Measurements from ENCODE around the gene FAM90A26. TPM values are rescaled to one million over a fixed set of nuclear protein-coding genes. Genes with fewer than 3 reads are reported as not detected.
A peak's percentile ranks its signal among the peaks of the same experiment; 100 is the strongest.
"Not testable (repeated sequence)": the region's sequence is repeated elsewhere in the genome, so short reads cannot be mapped to it uniquely, and the experiment has no call there.

Gene FAM90A26
- total and polyA plus RNA-seq, 4 donors, result not detected

GRCh38 chr4:9153008-9153570 is 17.1 kb upstream of the FAM90A26 start:
- 0 to 1% methylated on average over 33 to 53 of the region's 53 CpGs for WGBS, 2 donors
- H3K9me3 ChIP-seq (ENCODE audit: control insufficient read depth, low read length); H3K4me1 ChIP-seq (ENCODE audit: control insufficient read depth in 1 of 2, insufficient read depth in 2 of 2, low read length in 2 of 2); intact Hi-C loops (cut with DNase I); H3K27ac ChIP-seq (ENCODE audit: low read depth in 1 of 2, low read length in 2 of 2); H3K36me3 ChIP-seq (ENCODE audit: control insufficient read depth in 1 of 2, insufficient read depth in 2 of 2, low read length in 1 of 2); H3K27me3 ChIP-seq (ENCODE audit: control insufficient read depth in 1 of 2, insufficient read depth in 2 of 2, low read length in 1 of 2): not testable (repeated sequence)
- peak; percentile 100 for ATAC-seq (ENCODE audit: low FRiP score)
- H3K4me3 ChIP-seq (ENCODE audit: low read length in 2 of 2), result peak overlapping the region; percentile 30 to 53
- peak; percentile 98 to 99 for DNase-seq

- H3K36me3 ChIP-seq (ENCODE audit: control insufficient read depth in 1 of 2, insufficient read depth in 2 of 2, low read length in 1 of 2); ATAC-seq (ENCODE audit: low FRiP score); DNase-seq; H3K9me3 ChIP-seq (ENCODE audit: control insufficient read depth, low read length); H3K4me1 ChIP-seq (ENCODE audit: control insufficient read depth in 1 of 2, insufficient read depth in 2 of 2, low read length in 2 of 2); H3K27me3 ChIP-seq (ENCODE audit: control insufficient read depth in 1 of 2, insufficient read depth in 2 of 2, low read length in 1 of 2); H3K27ac ChIP-seq (ENCODE audit: low read depth in 1 of 2, low read length in 2 of 2); intact Hi-C loops (cut with DNase I): not testable (repeated sequence)
- 5% methylated on average over 23 to 27 of the region's 27 CpGs for WGBS, 2 donors
- peak overlapping the region in 1 of 2 donors; percentile 53 for H3K4me3 ChIP-seq (ENCODE audit: low read length in 2 of 2)
Observed at GRCh38 chr4:9153571-9154157, 16.5 kb upstream of the FAM90A26 start.

- H3K4me3 ChIP-seq (ENCODE audit: low read length in 2 of 2); intact Hi-C loops (cut with DNase I); H3K27me3 ChIP-seq (ENCODE audit: control insufficient read depth in 1 of 2, insufficient read depth in 2 of 2, low read length in 1 of 2); DNase-seq; H3K9me3 ChIP-seq (ENCODE audit: control insufficient read depth, low read length); H3K36me3 ChIP-seq (ENCODE audit: control insufficient read depth in 1 of 2, insufficient read depth in 2 of 2, low read length in 1 of 2); H3K27ac ChIP-seq (ENCODE audit: low read depth in 1 of 2, low read length in 2 of 2); ATAC-seq (ENCODE audit: low FRiP score); H3K4me1 ChIP-seq (ENCODE audit: control insufficient read depth in 1 of 2, insufficient read depth in 2 of 2, low read length in 2 of 2): not testable (repeated sequence)
- WGBS, 2 donors, result 72 to 75% methylated on average over 9 to 12 of the region's 12 CpGs
Observed at GRCh38 chr4:9155101-9155886, 14.9 kb upstream of the FAM90A26 start.

GRCh38 chr4:9158392-9158791 is 11.8 kb upstream of the FAM90A26 start:
- 46% methylated on average over 6 of the region's 6 CpGs; no CpG with 5 or more reads in 1 of the 2 donors for WGBS, 2 donors
- intact Hi-C loops (cut with DNase I); H3K4me1 ChIP-seq (ENCODE audit: control insufficient read depth in 1 of 2, insufficient read depth in 2 of 2, low read length in 2 of 2); H3K9me3 ChIP-seq (ENCODE audit: control insufficient read depth, low read length); H3K4me3 ChIP-seq (ENCODE audit: low read length in 2 of 2); DNase-seq; H3K27me3 ChIP-seq (ENCODE audit: control insufficient read depth in 1 of 2, insufficient read depth in 2 of 2, low read length in 1 of 2); H3K27ac ChIP-seq (ENCODE audit: low read depth in 1 of 2, low read length in 2 of 2); ATAC-seq (ENCODE audit: low FRiP score); H3K36me3 ChIP-seq (ENCODE audit: control insufficient read depth in 1 of 2, insufficient read depth in 2 of 2, low read length in 1 of 2): not testable (repeated sequence)

- H3K4me1 ChIP-seq (ENCODE audit: control insufficient read depth in 1 of 2, insufficient read depth in 2 of 2, low read length in 2 of 2); H3K9me3 ChIP-seq (ENCODE audit: control insufficient read depth, low read length); intact Hi-C loops (cut with DNase I); H3K27me3 ChIP-seq (ENCODE audit: control insufficient read depth in 1 of 2, insufficient read depth in 2 of 2, low read length in 1 of 2); H3K4me3 ChIP-seq (ENCODE audit: low read length in 2 of 2); H3K36me3 ChIP-seq (ENCODE audit: control insufficient read depth in 1 of 2, insufficient read depth in 2 of 2, low read length in 1 of 2); ATAC-seq (ENCODE audit: low FRiP score); DNase-seq; H3K27ac ChIP-seq (ENCODE audit: low read depth in 1 of 2, low read length in 2 of 2): not testable (repeated sequence)
- 93% methylated on average over 6 of the region's 6 CpGs; no CpG with 5 or more reads in 1 of the 2 donors for WGBS, 2 donors
Observed at GRCh38 chr4:9160046-9160445, 10.2 kb upstream of the FAM90A26 start.

- ATAC-seq (ENCODE audit: low FRiP score); intact Hi-C loops (cut with DNase I): not testable (repeated sequence)
- 25% methylated on average over 8 of the region's 8 CpGs; no CpG with 5 or more reads in 1 of the 2 donors for WGBS, 2 donors
Observed at GRCh38 chr4:9165990-9166389, 4.2 kb upstream of the FAM90A26 start.

GRCh38 chr4:9210357-9210756 is 40.1 kb downstream of the FAM90A26 start, which contains the start of gene USP17L10:
USP17L10 (plus strand) TSS chr4:9210657; CDS start chr4:9210657, 0 bp downstream.
- WGBS, 2 donors, result 94% methylated on average over 12 of the region's 13 CpGs; no CpG with 5 or more reads in 1 of the 2 donors
- ATAC-seq (ENCODE audit: low FRiP score); H3K36me3 ChIP-seq (ENCODE audit: control insufficient read depth in 1 of 2, insufficient read depth in 2 of 2, low read length in 1 of 2); H3K9me3 ChIP-seq (ENCODE audit: control insufficient read depth, low read length); H3K4me1 ChIP-seq (ENCODE audit: control insufficient read depth in 1 of 2, insufficient read depth in 2 of 2, low read length in 2 of 2); DNase-seq; H3K27me3 ChIP-seq (ENCODE audit: control insufficient read depth in 1 of 2, insufficient read depth in 2 of 2, low read length in 1 of 2); H3K4me3 ChIP-seq (ENCODE audit: low read length in 2 of 2); intact Hi-C loops (cut with DNase I); H3K27ac ChIP-seq (ENCODE audit: low read depth in 1 of 2, low read length in 2 of 2): not testable (repeated sequence)

More at GRCh38 chr4:9165990-9166389, 4.2 kb upstream of the FAM90A26 start:
- H3K4me1 ChIP-seq (ENCODE audit: control insufficient read depth in 1 of 2, insufficient read depth in 2 of 2, low read length in 2 of 2); H3K9me3 ChIP-seq (ENCODE audit: control insufficient read depth, low read length); H3K27ac ChIP-seq (ENCODE audit: low read depth in 1 of 2, low read length in 2 of 2); H3K27me3 ChIP-seq (ENCODE audit: control insufficient read depth in 1 of 2, insufficient read depth in 2 of 2, low read length in 1 of 2); H3K36me3 ChIP-seq (ENCODE audit: control insufficient read depth in 1 of 2, insufficient read depth in 2 of 2, low read length in 1 of 2); H3K4me3 ChIP-seq (ENCODE audit: low read length in 2 of 2): not testable (repeated sequence)
- peak in 1 of 2 donors; percentile 68 for DNase-seq

- H3K4me1 ChIP-seq (ENCODE audit: control insufficient read depth in 1 of 2, insufficient read depth in 2 of 2, low read length in 2 of 2); H3K27me3 ChIP-seq (ENCODE audit: control insufficient read depth in 1 of 2, insufficient read depth in 2 of 2, low read length in 1 of 2); H3K27ac ChIP-seq (ENCODE audit: low read depth in 1 of 2, low read length in 2 of 2); intact Hi-C loops (cut with DNase I); H3K4me3 ChIP-seq (ENCODE audit: low read length in 2 of 2); ATAC-seq (ENCODE audit: low FRiP score); H3K36me3 ChIP-seq (ENCODE audit: control insufficient read depth in 1 of 2, insufficient read depth in 2 of 2, low read length in 1 of 2); H3K9me3 ChIP-seq (ENCODE audit: control insufficient read depth, low read length): not testable (repeated sequence)
- 70 to 83% methylated on average over 8 to 11 of the region's 14 CpGs for WGBS, 2 donors
- DNase-seq, result peak; percentile 17 to 52
Observed at GRCh38 chr4:9214701-9215100, 44.5 kb downstream of the FAM90A26 start.
